ENCODE measurements around the gene MZB1.

GRCh38 chr5:139396691-139397090 lies 7.0 kb upstream of the MZB1 start:
- no peak for TF ChIP-seq ATF3 (IDR thresholded peaks at IDR 0.05)
- TF ChIP-seq RAD21 (IDR thresholded peaks at IDR 0.05), result no peak
- no peak for TF ChIP-seq NR2F2 (IDR thresholded peaks at IDR 0.05)
- TF ChIP-seq TAF1 (conservative IDR thresholded peaks at IDR 0.05), result no peak
- no peak for TF ChIP-seq CTCF (IDR thresholded peaks at IDR 0.05; ENCODE audit: low read depth, low read length, missing input control)
- no peak for TF ChIP-seq ZBTB33 (IDR thresholded peaks at IDR 0.05)
- TF ChIP-seq EGR1 (IDR thresholded peaks at IDR 0.05; ENCODE audit: low read depth in 2 of 2), result no peak
- no peak for TF ChIP-seq REST (IDR thresholded peaks at IDR 0.05)
- TF ChIP-seq YY1 (IDR thresholded peaks at IDR 0.05), result no peak
- TF ChIP-seq HNF4G (IDR thresholded peaks at IDR 0.05), result no peak
- TF ChIP-seq FOXA2 (IDR thresholded peaks at IDR 0.05), result no peak
- TF ChIP-seq, protein P1, sequence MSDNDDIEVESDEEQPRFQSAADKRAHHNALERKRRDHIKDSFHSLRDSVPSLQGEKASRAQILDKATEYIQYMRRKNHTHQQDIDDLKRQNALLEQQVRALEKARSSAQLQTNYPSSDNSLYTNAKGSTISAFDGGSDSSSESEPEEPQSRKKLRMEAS (IDR thresholded peaks at IDR 0.05), result no peak
- TF ChIP-seq JUND (IDR thresholded peaks at IDR 0.05), result no peak
